GM18870 (cell line): ENCODE data around the gene PHF20.
A peak's percentile ranks its signal among the peaks of the same experiment; 100 is the strongest.
"Not testable (repeated sequence)": the region's sequence is repeated elsewhere in the genome, so short reads cannot be mapped to it uniquely, and the experiment has no call there.

Source experiments
- ATAC-seq: cut with Tn5 transposase; IDR thresholded peaks from one replicate; pipeline ENCODE4 v1.9.1; 2021; ENCODE audit warnings: moderate library complexity; ENCODE audit not compliant: unreplicated experiment

The PHF20 gene

DNA sequence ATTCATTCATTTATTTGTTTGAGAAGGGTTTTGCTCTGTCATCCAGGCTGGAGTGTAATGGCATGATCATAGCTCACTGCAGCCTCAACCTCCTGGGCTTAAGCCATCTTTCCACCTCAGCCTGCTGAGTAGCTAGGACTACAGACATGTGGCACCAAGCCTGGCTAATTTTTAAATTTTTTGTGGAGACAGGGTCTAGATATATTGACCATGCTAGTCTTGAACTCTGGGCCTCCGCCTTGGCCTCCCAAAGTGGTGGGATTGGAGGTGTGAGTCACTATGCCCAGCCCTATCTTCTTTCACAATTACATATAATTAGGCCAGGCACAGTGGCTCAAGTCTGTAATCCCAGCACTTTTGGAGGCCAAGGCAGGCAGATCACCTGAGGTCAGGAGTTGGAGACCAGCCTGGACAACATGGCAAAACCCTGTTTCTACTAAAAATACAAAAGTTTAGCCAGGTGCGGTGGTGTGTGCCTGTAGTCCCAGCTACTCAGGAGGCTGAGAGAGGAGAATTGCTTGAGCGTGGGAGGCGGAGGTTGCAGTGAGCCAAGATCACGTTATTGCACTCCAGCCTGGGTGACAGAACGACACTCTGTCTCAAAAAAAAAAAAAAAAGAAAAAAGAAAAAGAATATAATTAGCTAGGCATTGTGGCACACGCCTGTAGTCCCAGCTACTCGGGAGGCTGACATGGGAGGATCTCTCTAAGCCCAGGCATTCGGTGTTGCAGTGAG, 110.8 kb downstream of the PHF20 start:
- ATAC-seq: not testable (repeated sequence)

DNA sequence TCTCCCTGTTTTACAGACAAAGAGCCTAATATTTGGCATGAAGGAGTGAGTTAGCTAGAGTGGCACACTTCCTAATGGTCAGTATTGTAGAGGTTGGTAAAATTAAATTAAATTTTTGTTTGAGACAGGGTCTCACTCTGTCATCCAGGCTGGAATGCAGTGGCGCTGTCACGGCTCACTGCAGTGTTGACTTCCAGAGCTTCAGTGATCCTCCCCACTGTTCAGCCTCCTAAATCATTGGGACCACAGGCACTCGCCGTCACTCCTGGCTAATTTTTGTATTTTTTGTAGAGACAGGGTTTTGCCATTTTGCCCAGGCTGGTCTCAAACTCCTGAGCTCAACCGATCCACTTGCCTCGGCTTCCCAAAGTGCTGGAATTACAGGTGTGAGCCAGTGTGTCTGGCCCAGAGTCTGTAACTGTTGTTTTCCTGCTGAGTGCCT, 111.5 kb downstream of the PHF20 start:
- ATAC-seq: no peak

DNA sequence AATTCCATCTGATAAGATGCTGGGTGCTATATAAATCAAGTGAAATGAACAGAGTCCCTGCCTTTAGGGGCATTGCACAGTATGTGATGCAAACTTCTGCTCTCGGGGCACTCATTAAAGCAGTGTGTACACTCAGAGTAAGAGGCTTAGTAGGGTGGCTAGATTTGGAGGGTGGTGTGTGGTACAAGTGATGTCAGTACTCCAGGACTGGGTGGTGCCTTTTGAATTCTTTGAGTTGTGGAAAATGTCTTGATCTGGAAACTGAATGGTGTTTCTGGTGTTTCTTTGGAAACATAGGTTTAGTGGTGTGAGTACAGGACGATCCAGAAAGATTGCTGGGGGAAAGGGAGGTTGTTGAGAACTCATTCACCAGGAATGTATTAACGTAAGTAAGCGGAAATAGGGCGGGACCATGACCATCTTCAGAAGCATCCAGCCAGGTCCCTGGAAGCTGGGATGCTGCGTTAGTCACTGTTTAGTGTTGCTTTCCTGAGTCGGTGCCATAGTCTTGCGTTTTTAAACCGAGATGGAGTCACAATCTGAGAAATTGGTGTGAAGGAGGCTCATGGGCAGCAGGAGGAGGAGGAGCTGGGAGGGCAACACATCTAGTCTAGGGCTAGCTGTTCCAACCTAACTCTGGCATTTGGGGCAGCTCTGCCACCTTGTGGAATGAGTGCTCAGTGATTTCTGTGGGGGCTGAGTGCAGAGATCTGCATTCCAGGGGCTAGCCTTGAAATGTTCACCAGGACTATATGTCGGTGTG, 112.1 kb downstream of the PHF20 start:
- no peak for ATAC-seq

DNA sequence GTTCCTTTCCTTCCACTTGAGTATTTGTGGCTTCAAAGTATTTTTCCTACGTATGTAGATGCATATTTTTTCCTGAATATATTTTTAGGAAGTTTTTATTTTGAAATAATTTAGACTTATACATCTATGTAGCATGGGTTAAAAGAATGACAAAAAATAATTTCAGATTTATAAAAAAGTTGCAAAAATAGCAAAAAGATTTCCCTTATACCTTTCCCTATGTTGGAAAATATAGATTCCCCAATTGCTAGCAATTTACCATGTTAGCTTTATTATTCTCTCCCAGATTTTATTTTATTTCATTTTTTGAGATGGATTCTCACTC, 112.7 kb downstream of the PHF20 start:
- ATAC-seq: no peak

DNA sequence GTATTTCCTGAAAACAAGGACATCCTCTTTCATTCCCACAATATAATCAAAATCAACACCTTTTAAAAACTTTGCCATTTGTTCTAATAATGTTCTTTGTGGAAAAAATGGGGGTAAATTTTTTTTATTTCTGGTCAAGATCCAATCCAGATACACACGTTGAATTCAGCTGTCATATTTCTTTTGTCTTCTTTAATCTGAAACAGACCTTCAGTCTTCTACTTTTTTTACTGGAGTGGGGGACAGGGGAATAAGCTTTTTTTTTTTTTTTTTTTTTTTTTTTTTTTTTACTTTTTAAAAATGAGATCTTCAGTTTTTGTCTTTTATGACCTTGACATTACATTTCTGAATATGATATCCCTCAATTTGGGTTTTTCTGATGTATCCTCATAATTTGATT, 113.4 kb downstream of the PHF20 start:
- ATAC-seq: no peak

DNA sequence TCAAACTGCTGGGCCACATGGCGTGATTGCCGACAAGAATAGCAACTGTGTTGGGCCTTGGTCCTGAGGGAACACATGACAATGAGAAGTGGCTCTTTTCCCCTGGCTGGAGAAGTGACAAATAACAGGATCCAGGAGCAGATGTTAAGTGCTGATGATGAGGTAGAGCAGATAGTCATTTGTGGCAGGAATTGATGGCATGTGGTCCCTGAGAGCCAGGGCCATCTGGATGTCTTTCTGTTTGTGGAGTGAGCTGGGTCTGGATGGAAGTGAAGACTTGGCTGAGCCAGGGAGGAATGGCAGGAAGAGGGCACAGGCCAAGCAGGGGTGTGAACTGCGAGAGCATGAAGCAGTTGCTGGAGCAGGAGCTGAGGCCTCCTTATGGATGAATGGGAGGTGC, 114.7 kb downstream of the PHF20 start:
- ATAC-seq: no peak

DNA sequence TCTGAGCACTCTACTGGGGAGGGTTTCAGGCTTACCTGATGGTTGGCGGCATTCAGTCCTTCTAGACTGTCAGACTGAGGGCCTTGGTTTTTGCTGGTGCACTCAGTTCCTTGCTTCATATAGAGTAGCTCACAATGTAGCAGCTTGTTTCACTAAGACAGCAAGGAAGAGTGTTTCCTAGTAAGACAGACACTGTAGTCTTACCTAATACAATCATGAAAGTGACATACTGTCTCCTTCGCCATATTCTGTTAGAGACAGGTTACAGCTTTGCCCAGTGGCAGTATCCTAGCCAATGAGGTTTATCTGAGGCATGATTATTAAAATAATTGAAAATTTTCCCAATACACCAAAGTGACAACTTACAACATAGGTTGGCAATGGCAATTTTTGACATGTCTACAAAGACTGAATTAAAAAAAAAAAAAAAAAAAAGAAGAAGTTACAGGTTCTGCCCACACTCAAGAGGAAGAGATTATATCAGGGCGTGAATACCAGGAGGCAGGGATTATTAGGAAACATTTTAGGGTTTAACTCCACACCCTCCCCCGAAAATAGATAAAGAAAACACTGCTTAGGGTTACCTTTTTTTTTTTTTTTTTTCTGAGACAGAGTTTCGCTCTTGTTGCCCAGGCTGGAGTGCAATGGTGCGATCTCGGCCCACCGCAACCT, 115.7 kb downstream of the PHF20 start:
- ATAC-seq: no peak

DNA sequence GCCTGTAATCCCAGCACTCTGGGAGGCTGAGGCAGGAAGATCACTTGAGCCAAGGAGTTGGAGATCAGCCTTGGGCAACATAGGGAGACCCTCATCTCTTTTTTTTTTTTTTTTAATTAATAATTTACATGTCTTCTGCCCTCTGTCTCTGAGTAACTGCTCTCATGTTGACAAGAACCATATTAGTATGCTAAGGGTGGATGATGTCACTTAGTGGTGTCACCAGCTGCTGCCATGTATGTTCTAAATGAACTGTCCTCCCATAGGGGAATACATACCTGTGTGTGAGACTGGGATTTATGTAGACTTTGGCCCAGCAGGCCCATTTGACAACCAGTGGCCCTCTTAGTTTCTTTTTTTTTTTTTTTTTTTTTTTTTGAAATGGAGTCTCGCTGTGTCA, 116.8 kb downstream of the PHF20 start:
- ATAC-seq: no peak

DNA sequence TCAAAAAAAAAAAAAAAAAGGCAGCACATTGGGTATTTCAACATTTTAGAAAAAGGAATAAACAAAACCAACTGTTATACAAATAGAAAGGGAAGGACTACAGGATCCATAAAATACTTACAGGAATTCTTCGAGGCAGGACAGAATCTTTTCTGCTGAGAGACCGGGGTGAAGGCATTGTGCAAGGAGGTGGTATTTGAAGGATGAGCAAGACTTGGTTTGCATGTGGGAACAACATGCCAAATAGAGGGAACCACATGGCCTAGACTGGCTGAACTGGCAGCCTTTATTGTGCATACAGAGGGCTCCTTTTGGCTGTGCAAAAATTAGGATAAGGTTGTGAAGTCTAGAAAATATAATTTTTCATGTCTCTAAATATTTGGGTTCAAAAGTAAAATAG, 119.6 kb downstream of the PHF20 start:
- ATAC-seq: no peak

DNA sequence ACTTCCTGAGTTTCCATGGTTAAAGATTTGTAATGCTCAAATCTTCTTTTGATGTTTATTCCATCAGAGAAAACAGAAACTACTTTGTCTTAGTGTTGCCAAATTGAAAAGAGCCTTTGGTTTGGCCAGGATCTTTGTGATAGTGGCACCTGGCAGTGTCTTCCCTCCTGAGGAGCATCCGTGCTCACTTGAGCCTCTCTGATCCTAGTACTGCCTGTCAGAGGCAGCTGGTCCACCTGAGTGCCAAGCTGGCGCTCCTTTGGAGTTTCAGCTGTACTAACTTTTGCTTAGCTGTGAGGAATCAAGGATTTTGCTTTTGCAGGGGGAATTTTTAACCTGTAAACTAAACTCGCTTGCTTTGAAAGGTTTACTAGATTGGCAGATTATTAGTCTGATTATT, 121.1 kb downstream of the PHF20 start:
- no peak for ATAC-seq

DNA sequence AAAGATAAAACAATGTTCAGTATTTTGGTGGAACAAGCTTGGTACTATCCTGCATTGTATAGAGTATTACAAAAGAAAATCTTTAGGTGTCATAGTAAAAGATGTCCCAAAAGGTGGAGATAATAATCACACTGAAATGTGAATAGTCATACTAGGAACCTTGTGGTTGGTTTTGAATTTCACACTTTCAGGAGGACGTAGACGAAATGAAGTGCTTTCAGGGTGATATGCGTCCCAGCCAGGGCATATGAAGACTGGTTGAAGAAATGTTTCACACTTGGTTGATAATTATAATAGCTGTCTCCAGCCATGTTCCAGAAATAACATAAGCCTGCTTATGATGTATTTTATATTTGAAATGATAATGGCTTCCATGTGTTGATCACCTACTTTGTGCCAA, 122.1 kb downstream of the PHF20 start:
- ATAC-seq: peak; percentile 72

DNA sequence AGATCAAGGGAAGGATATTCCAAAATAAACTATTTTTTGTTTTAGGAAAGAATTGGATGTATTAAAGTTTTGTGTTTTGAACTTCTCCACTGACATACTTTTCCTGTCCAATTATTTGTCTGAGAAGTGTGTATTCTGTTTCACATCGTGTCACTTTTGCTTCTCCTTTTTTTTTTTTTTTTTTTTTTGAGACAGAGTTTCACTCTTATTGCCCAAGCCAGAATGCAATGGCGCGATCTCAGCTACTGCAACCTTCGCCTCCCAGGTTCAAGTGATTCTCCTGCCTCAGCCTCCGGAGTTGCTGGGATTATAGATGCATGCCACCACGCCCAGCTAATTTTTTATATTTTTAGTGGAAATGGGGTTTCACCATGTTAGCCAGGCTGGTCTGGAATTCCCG, 123.7 kb downstream of the PHF20 start:
- ATAC-seq: not testable (repeated sequence)

DNA sequence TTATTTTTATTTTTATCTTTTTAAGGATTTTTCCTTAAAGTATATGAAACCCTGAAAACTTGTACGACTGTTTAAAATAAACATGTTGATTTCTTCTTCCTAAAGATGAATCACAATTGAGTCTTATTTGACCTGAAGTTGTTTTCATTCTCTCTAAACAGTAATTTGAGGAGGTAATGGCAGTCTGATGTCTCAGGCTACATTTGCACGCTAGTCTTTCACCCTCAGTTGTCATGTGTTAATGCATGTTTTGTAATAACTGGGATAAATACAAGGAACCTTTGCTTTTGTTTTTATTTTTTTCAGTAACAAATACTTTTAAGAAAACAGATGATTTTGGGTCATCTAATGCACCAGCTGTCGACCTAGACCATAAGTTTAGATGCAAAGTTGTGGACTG, 127.2 kb downstream of the PHF20 start:
- no peak for ATAC-seq

DNA sequence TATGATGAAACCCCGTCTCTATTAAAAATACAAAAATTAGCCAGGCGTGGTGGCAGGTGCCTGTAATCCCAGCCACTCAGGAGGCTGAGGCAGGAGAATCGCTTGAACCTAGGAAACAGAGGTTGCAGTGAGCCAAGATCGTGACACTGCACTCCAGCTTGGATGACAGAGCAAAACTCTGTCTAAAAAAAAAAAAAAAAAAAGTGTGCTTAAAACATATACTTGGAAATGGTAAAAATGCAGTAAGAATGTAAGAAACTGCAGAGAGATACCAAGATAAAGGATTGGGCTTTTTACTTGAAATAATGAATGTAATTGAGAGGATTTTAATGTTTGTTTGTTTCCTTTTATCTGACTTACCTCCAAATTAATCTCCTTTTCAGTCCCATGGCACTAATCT, 129.4 kb downstream of the PHF20 start:
- not testable (repeated sequence) for ATAC-seq

DNA sequence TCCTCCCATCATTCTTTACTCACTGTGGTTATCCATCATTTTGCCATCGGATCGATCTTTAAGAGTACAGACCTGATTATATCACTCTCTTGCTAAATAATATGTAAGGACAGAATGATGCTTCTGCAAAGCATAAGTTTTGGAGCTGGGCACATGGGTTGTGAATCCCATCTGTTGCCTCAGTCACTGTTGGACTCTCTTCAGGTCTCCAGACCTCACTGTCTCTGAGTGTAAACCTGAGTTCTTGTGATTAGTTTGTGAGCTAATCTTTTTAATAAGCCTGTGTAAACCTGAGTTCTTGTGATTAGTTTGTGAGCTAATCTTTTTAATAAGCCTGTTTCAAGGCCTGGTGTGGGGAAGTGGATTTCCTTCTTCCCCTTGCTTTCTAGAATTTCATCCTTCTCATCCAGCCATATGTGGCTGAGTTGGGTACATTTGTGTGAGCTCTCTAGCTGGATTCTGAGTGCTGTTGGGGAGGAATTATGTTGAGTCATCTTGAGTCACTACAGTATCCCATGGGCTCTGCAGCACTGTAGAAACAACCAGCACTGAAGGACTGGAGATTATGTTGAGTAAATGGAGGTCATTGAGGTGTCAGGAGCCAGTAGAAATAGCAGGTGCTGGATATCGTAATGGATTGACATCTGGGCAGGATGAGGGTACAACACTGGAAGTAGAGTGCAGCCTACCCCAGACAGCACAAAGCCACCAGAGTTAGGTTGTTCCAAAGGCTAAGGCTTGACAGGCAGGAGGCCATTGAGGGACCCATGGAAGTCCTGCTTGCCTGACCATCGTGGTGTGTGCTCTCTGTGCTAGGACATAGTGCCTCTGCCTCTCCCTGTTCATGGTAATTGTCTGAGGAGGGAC, 130.1 kb downstream of the PHF20 start:
- ATAC-seq: no peak

DNA sequence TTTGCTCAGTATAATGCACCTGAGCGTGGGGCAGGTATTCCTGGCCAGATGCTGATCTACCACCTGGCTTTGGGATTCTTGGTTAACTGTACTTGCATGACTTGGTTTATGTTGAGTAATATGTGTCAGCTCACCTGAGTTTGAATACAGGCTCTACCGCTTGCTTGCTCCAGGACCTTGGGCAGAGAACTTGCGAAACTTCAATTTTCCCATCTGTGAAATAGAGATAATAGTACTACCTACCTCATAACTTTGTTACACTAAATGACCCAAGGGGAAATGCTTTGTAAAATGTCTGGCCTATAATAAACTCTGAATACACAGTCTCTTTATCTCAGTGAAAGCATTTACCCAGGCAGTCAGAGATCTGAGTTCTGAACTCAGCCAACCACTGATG, 130.7 kb downstream of the PHF20 start:
- no peak for ATAC-seq

DNA sequence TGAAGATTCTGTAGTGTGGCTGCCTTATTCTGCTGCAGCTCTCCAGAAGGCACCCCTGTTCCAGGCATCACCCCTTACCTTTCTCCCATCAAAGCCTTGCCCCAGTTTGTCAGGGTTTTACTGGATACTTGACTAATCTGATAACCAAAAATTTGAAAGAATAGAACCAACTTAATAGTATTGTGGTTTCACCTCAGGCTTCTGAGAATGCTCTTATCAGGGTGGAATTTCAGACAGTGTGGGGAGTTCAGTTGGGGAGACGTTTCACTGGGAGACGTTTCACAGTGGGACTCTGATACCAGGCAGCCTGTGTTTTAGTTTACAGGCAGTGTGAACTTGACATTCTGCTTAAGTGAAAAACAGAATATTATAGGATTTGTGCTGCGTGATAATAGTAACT, 132.0 kb downstream of the PHF20 start:
- no peak for ATAC-seq

DNA sequence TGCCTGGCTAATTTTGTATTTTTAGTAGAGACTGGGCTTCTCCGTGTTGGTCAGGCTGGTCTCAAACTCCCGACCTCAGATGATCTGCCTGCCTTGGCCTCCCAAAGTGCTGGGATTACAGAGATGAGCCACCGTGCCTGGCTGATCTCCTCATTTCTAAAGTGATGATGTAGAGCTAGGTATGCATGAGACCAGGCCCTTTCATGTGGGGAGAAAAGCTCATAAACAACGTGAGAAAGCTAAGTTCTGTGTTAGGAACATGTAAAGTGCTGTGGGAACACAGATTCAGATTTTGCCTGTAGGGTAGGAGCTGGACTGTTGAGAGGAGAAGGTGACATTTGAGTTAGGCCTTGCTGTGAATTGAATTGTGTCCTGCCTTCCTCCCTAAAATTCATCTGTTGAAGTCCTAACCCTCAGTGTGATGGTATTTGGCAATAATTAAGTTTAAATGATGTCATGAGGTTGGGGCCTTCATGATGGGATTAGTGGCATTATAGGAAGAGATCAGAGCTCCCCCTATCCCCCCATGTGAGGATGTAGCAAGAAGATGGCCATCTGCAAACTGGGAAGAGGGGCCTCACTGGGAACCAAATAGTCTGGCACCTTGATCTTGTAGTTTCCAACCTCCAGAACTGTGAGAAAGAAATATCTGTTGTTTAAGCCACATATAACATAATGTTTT, 133.3 kb downstream of the PHF20 start:
- no peak for ATAC-seq

DNA sequence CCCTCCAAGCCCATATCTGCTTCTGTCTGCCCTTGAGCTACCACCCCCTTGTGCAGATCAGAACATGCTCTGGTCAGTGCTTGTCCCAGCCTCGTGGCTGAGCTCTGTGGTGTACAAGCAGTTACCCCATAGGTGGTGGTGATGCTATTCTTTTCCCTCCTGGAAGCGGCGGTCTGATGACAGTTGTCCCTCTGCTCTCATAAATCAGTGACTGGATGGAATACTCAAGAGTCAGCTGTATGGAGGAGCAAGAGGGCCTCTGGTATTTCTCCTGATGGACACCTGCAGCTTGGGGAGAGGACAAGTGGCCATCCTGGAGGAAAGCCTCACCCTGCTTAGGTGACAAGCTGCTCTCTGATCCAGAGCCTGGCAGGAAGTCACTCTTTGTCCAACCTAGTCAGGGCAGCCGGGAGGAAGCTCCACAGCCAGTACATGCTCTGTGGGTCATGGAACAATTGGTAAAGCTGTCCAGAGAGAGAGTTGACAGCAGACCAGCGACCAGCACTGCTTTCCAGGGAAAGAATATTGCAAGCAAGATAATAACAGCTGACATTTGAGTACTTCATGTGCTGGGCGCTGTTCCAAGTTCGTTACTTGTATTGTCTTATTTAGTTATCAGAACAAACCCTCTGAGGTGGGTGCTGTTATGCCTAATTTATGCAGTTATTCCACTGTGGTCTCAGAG, 135.3 kb downstream of the PHF20 start:
- no peak for ATAC-seq

DNA sequence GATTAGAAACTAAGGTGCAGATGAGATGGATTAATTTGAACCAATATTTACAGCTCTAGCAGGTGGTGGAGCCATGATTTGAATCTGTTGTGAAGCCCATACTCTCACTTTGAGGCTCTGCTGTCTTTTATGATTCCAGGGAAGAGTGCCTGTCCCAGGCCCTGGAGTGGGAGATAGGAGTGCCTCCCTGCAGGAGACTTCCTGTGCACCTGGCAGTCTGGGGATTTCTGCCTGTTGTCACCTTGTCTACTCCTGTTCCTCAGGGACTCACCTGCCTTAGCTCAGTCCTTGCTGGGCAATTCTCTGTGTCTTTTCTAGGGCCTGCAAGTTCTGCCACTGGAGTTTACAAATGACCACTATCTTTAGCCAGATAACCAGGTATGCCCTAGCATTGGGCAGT, 136.2 kb downstream of the PHF20 start:
- no peak for ATAC-seq
